HCT116 (cell line): ENCODE results near the gene NDUFA3.

ENCODE experiments used
- EZH2phosphoT487 ChIP-seq: fragments of 200-600 bp; IDR thresholded peaks from 2 replicates; pipeline ENCODE4 v1.6.1; 2018; ENCODE audit warnings: antibody characterized with exemption, borderline replicate concordance
- TF ChIP-seq, protein P1 (sequence below), 3 experiments: fragments of 200-600 bp in 1 of 3; sonication (generic) in 1 of 3; IDR thresholded peaks in 2 of 3; conservative IDR thresholded peaks in 1 of 3; 2 replicates each; pipeline ENCODE4 v1.5.1; 2012 to 2017; ENCODE audit warnings: low read depth in 2 of 3, low read length in 2 of 3, antibody characterized with exemption in 1 of 3, borderline replicate concordance in 1 of 3, control low read depth in 1 of 3, mild to moderate bottlenecking in 1 of 3, mixed read lengths in 1 of 3, mixed run types in 1 of 3, moderate library complexity in 1 of 3; ENCODE audit not compliant: insufficient read depth in 1 of 3

DNA sequence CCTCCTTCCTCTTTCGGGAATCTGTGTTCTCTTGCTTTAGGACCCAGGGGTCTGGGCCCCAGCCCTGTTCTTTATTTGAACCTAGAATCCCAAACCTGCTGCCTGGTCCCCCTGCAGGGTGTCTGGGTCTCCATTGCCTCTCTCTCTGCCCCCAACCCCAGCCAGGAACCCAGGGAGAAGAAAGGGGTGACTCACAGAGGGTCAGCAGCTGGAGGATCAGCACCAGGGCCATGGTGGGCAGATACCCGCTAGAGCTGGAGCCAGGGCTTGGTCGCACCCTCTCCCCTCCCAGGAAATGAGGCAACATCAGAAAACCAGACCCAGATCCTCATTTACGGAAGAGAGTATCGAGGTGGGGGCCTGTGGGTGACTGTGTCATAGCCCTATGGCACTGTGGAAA lies 2.1 kb upstream of the NDUFA3 start, which contains the start of gene OSCAR:
- TF ChIP-seq, protein P1, sequence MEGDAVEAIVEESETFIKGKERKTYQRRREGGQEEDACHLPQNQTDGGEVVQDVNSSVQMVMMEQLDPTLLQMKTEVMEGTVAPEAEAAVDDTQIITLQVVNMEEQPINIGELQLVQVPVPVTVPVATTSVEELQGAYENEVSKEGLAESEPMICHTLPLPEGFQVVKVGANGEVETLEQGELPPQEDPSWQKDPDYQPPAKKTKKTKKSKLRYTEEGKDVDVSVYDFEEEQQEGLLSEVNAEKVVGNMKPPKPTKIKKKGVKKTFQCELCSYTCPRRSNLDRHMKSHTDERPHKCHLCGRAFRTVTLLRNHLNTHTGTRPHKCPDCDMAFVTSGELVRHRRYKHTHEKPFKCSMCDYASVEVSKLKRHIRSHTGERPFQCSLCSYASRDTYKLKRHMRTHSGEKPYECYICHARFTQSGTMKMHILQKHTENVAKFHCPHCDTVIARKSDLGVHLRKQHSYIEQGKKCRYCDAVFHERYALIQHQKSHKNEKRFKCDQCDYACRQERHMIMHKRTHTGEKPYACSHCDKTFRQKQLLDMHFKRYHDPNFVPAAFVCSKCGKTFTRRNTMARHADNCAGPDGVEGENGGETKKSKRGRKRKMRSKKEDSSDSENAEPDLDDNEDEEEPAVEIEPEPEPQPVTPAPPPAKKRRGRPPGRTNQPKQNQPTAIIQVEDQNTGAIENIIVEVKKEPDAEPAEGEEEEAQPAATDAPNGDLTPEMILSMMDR (IDR thresholded peaks at IDR 0.05 in 2 of 3, conservative IDR thresholded peaks at IDR 0.05 in 1 of 3; ENCODE audit: borderline replicate concordance in 1 of 3, insufficient read depth in 1 of 3, low read depth in 2 of 3, low read length in 2 of 3) = no peak
- TF ChIP-seq EZH2phosphoT487 = no peak
